D721Med (cell line): ENCODE results near the gene IQCN.

Source experiments
- DNase-seq: peaks from one replicate; pipeline ENCODE4 v3.0.0; 2011; ENCODE audit warnings: low spot score; ENCODE audit not compliant: insufficient read length
- FAIRE-seq: peaks from 2 replicates; lab custom pipeline; 2011; peaks lifted over from hg19 to GRCh38; lab: Jason Lieb, UNC
- TF ChIP-seq, protein P1 (sequence below): IDR thresholded peaks from 2 replicates; pipeline ENCODE4 v1.5.1; 2012; ENCODE audit warnings: mild to moderate bottlenecking, control low read depth; ENCODE audit not compliant: insufficient read depth; ENCODE audit errors: missing control alignments

Gene IQCN

DNA sequence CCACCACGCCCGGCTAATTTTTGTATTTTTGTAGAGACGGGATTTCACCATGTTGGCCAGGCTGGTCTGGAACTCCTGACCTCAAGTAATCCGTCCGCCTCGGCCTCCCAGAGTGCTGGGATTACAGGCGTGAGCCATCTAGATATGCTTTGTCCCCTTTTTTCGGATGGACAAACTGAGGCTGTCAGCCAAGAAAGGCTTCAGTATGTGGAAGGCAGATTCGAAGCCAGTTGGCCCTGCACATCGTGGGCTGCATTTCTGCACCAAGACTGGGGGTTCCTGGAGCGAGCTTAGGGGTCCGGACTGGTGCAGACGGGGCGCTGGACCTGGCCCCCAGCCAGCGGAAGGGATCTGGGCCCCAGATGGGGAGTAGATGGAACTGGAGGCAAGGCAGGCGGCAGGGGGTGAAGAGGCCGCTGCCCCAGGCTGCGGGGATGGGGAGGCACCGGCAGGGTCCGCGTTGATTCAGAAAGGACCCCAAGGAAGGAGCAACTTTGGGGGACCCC lies 16.8 kb upstream of the IQCN start:
- TF ChIP-seq, protein P1, sequence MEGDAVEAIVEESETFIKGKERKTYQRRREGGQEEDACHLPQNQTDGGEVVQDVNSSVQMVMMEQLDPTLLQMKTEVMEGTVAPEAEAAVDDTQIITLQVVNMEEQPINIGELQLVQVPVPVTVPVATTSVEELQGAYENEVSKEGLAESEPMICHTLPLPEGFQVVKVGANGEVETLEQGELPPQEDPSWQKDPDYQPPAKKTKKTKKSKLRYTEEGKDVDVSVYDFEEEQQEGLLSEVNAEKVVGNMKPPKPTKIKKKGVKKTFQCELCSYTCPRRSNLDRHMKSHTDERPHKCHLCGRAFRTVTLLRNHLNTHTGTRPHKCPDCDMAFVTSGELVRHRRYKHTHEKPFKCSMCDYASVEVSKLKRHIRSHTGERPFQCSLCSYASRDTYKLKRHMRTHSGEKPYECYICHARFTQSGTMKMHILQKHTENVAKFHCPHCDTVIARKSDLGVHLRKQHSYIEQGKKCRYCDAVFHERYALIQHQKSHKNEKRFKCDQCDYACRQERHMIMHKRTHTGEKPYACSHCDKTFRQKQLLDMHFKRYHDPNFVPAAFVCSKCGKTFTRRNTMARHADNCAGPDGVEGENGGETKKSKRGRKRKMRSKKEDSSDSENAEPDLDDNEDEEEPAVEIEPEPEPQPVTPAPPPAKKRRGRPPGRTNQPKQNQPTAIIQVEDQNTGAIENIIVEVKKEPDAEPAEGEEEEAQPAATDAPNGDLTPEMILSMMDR: no peak
- DNase-seq: no peak
- no peak for FAIRE-seq

DNA sequence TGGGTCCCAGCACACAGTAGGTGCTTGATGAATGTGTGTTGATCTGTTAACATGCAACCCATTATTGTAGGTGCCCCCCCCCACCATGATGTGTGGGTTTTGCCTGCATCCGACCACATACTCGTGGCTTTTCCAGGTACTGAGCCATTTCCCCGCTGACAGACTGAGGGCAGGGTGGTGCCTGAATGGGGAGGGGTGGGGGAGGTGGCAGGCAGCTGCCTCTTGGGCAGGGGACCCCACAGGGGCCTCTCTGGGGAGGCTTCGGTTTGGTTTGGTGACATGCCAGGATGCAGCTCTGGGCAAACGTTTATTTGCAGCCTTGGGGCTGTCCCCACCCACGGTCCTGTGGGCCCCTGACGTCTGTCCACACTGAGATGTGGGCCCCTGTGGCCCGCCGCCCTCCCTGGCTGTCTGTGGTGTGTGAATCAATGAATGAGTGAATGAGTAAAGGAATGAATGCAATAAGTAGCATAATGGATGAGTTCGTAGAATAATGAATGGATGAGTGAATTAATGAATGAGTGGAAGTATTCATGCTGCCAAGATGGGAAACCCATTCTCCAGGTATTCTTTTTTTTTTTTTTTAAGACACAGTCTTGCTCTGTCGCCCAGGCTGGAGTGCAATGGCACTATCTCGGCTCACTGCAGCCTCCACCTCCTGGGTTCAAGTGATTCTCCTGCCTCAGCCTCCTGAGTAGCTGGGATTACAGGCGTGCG lies 16.2 kb upstream of the IQCN start:
- DNase-seq: no peak
- no peak for FAIRE-seq
- TF ChIP-seq, protein P1: no peak

- DNase-seq: no peak
- TF ChIP-seq, protein P1: no peak
- FAIRE-seq: no peak
These were observed 15.4 kb upstream of the IQCN start for GRCh38 chr19:18289471-18290301.

GRCh38 chr19:18287836-18288772 lies 13.9 kb upstream of the IQCN start:
- DNase-seq (no peak), FAIRE-seq (no peak)
- TF ChIP-seq, protein P1: no peak

- DNase-seq: no peak
- TF ChIP-seq, protein P1: no peak
- no peak for FAIRE-seq
These were observed 12.9 kb upstream of the IQCN start for GRCh38 chr19:18286973-18287635.

DNA sequence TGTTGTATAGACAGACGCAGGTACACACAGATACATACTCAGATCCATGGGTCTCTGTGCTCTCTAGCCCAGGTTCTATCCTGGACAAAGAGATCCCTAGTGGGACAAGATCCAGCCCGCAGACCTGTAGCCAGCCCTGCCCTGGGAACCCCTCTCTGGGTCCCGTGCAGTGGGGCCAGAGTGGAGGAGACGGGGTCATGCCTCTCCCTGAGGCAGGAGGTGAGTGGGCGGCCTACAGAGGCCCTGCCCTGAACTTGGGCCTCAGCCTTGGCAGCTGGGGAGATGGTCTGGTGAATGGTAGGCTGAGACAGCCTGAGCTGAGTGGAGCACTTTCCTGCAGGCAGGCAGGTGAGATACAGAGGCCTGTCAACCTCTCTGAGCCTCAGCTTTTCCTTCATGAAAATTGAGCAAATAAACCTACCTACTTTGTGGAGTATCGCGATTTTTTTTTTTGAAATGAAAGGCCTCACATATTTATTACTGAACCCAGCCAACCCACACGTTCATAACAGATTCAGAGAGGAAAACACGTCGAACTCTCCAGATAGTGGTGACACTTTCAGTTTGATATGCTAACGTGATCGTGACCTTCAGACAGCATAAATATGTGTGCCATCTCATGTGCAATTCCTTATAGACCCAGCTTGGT lies 10.6 kb upstream of the IQCN start:
- FAIRE-seq (no peak), DNase-seq (no peak)
- TF ChIP-seq, protein P1: no peak
